Kidney glomerular epithelial cell (primary cell): ENCODE results near the gene ZNF41.
"Not testable (repeated sequence)": the region's sequence is repeated elsewhere in the genome, so short reads cannot be mapped to it uniquely, and the experiment has no call there.

Experiments used
- DNase-seq: peaks from one replicate; lab custom pipeline; 2025; lab: John Stamatoyannopoulos, UW

The ZNF41 gene

GRCh38 chrX:47482512-47483305 lies at the start of gene ZNF41:
ZNF41 (minus strand) TSS chrX:47483222; CDS start chrX:47467481, 15,741 bp downstream.
- peak; percentile 41 for DNase-seq

- DNase-seq = no peak
Measured at GRCh38 chrX:47530049-47530448, 47.0 kb upstream of the ZNF41 start.

- no peak for DNase-seq
Measured at GRCh38 chrX:47529548-47529947, 46.5 kb upstream of the ZNF41 start.

GRCh38 chrX:47523713-47524166 lies 40.7 kb upstream of the ZNF41 start:
- no peak for DNase-seq

GRCh38 chrX:47523297-47523696 lies 40.3 kb upstream of the ZNF41 start:
- DNase-seq = peak; percentile 30

- no peak for DNase-seq
Measured at GRCh38 chrX:47518144-47518543, 35.1 kb upstream of the ZNF41 start.

- DNase-seq = no peak
Measured at GRCh38 chrX:47515941-47516665, 33.1 kb upstream of the ZNF41 start.

- DNase-seq = peak; percentile 15
Measured at GRCh38 chrX:47514533-47515235, 31.7 kb upstream of the ZNF41 start.

- not testable (repeated sequence) for DNase-seq
Measured at GRCh38 chrX:47513034-47513965, 30.3 kb upstream of the ZNF41 start.

- not testable (repeated sequence) for DNase-seq
Measured at GRCh38 chrX:47512383-47512782, 29.4 kb upstream of the ZNF41 start.

GRCh38 chrX:47507153-47507867 lies 24.3 kb upstream of the ZNF41 start:
- no peak for DNase-seq

- no peak for DNase-seq
Measured at GRCh38 chrX:47503151-47503550, 20.1 kb upstream of the ZNF41 start.

- no peak for DNase-seq
Measured at GRCh38 chrX:47502316-47503125, 19.5 kb upstream of the ZNF41 start.

- no peak for DNase-seq
Measured at GRCh38 chrX:47501226-47502074, 18.4 kb upstream of the ZNF41 start.

- DNase-seq = no peak
Measured at GRCh38 chrX:47500554-47500953, 17.5 kb upstream of the ZNF41 start.

GRCh38 chrX:47499293-47499692 lies 16.3 kb upstream of the ZNF41 start:
- DNase-seq = no peak

- DNase-seq = no peak
Measured at GRCh38 chrX:47498411-47498810, 15.4 kb upstream of the ZNF41 start.

- no peak for DNase-seq
Measured at GRCh38 chrX:47497271-47497888, 14.4 kb upstream of the ZNF41 start.

GRCh38 chrX:47492133-47492532 lies 9.1 kb upstream of the ZNF41 start:
- DNase-seq = peak; percentile 27
